Upper lobe of left lung (tissue), 6 donors: ENCODE data around the gene PPP1R2. TPM values are rescaled to one million over a fixed set of nuclear protein-coding genes. Genes with fewer than 3 reads are reported as not detected.
"Not testable (repeated sequence)": the region's sequence is repeated elsewhere in the genome, so short reads cannot be mapped to it uniquely, and the experiment has no call there.

Source experiments
- ATAC-seq, 2 donors: fragments of 200-7000 bp; cut with Tn5 transposase; one replicate each; pipeline ENCODE4 v1.9.1; 2022; ENCODE audit warnings: mild to moderate bottlenecking in 2 of 2, moderate library complexity in 2 of 2; ENCODE audit not compliant: low FRiP score in 2 of 2
- DNase-seq, 2 donors: peaks; one replicate each; pipeline ENCODE4 v3.0.0-alpha.2; 2019 to 2020
- H3K27ac ChIP-seq, 4 donors: fragments of 200-600 bp; sonication (generic); one replicate each; pipeline ENCODE4 v1.5.1; 2016 to 2019
- H3K27me3 ChIP-seq, 4 donors: fragments of 200-600 bp; sonication (generic); one replicate each; pipeline ENCODE4 v1.5.1; 2017 to 2019
- H3K36me3 ChIP-seq, 4 donors: fragments of 200-600 bp; sonication (generic); one replicate each; pipeline ENCODE4 v1.5.1; 2016 to 2019
- H3K4me1 ChIP-seq, 4 donors: fragments of 200-600 bp; sonication (generic); one replicate each; pipeline ENCODE4 v1.5.1; 2018 to 2019
- H3K4me3 ChIP-seq, 4 donors: fragments of 200-600 bp; sonication (generic); one replicate each; pipeline ENCODE4 v1.5.1; 2017 to 2019; ENCODE audit warnings: mild to moderate bottlenecking in 2 of 4, moderate library complexity in 1 of 4
- H3K9me3 ChIP-seq, 4 donors: fragments of 200-600 bp; sonication (generic); one replicate each; pipeline ENCODE4 v1.5.1; 2018 to 2019
- EP300 ChIP-seq, 4 donors: sonication (generic); formaldehyde crosslinking; IDR thresholded peaks; one replicate each; pipeline ENCODE4 v1.5.1; 2017; ENCODE audit warnings: antibody characterized with exemption in 4 of 4, control low read depth in 2 of 4
- POLR2A ChIP-seq, 4 donors: fragments of 450-650 bp; IDR thresholded peaks; one replicate each; pipeline ENCODE4 v1.5.1; 2016 to 2017; ENCODE audit warnings: antibody characterized with exemption in 4 of 4, mild to moderate bottlenecking in 2 of 4
- POLR2AphosphoS5 ChIP-seq, 2 donors: sonication (generic); formaldehyde crosslinking; IDR thresholded peaks; one replicate each; pipeline ENCODE4 v1.5.1; 2017; ENCODE audit warnings: antibody characterized with exemption in 2 of 2
- WGBS, 2 donors: methylation state at CpG; one replicate each; pipeline ENCODE4 v1.1.5; 2017 to 2018; 5-methylcytosine and 5-hydroxymethylcytosine counted together
- total RNA-seq, 6 donors: library from RNA; depleted of rRNA in 4 of 6; stranded (reverse); fragments of >200 nt in 4 of 6; gene quantifications; one replicate each; pipeline versions ENCODE4 v1.1.0 to v1.2.1, GENCODE V29; 2016 to 2021
- TF ChIP-seq, protein P1 (sequence below), 6 experiments: fragments of 450-650 bp in 4 of 6; fragments of 200-600 bp in 2 of 6; sonication (generic) in 2 of 6; IDR thresholded peaks; one replicate each; pipeline ENCODE4 v1.5.1; 2016 to 2019; ENCODE audit warnings: antibody characterized with exemption in 6 of 6
- donor health status: DM: no; HTN: no; CAD: no; lungs with moderate emphysema.
- donor health status: DM: no; HTN: yes; CAD: no; lungs with severe emphysema.

Gene PPP1R2
- total RNA-seq: 100 to 1,000 TPM in 2 of 6 donors, 10 to 100 TPM in 4; 38.5 to 170 (median 61.2) TPM

DNA sequence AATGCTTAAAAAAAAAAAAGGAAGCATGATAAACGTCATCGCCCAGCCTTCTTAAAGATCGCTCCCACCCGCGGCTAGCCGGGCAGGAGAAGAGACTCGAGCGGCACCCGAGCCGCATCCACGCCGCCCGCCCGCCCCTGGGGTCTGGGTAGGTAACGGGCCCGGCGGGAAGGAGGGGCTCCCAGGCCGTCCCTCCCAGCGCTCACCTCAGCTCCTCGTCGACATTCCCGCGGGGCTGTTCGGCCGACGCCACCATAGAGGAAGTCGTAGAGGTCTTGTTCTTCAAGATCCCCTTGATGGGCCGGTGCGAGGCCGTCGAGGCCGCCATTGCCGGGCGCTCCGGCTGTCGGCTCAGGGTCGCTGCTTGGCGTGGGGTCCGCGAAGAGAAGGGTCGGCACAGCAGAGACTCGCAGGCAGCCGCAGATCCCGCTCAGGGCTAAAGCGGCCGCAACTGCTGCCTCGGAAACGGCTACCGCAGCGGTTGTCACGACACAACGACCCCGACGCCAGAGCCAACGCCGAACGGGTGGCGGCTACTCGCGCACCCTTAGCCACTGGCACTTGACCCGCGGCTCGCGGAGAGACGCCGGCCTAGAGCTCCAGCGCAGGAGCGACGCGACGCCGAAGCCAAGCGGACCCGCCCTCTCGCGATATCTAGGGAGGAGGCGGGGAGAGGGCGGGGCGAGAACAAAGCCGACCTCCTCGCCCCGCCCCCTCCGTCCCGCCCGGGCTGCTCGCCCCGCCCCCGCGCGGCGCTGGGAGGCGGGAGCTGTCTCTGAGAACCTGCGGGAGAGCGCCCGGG, at the start of gene PPP1R2:
PPP1R2 (minus strand) TSS at position 628 of the 802 bp plus-strand sequence; CDS start at position 328, 300 bp downstream.
- H3K4me3 ChIP-seq: peak within 1 kb of the TSS; percentile 79 to 84 (median 82)
- no peaks in the 10 kb centered on the region for H3K9me3 ChIP-seq
- H3K36me3 ChIP-seq: no peaks in the 10 kb centered on the region
- H3K27me3 ChIP-seq: no peaks in the 10 kb centered on the region
- TF ChIP-seq EP300 (IDR thresholded peaks at IDR 0.05) (peak in 1 of 4 donors; percentile 58), POLR2AphosphoS5 (IDR thresholded peaks at IDR 0.05) (peak; percentile 95 to 99), POLR2A (IDR thresholded peaks at IDR 0.05) (peak; percentile 44 to 98 (median 96))
- TF ChIP-seq, protein P1, sequence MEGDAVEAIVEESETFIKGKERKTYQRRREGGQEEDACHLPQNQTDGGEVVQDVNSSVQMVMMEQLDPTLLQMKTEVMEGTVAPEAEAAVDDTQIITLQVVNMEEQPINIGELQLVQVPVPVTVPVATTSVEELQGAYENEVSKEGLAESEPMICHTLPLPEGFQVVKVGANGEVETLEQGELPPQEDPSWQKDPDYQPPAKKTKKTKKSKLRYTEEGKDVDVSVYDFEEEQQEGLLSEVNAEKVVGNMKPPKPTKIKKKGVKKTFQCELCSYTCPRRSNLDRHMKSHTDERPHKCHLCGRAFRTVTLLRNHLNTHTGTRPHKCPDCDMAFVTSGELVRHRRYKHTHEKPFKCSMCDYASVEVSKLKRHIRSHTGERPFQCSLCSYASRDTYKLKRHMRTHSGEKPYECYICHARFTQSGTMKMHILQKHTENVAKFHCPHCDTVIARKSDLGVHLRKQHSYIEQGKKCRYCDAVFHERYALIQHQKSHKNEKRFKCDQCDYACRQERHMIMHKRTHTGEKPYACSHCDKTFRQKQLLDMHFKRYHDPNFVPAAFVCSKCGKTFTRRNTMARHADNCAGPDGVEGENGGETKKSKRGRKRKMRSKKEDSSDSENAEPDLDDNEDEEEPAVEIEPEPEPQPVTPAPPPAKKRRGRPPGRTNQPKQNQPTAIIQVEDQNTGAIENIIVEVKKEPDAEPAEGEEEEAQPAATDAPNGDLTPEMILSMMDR (IDR thresholded peaks at IDR 0.05): peak in 1 of 6 experiments; percentile 29
- DNase-seq (peak; percentile 93 to 97), ATAC-seq (peak; percentile 98)
- peak within 1 kb of the TSS; percentile 93 to 98 (median 98) for H3K27ac ChIP-seq
- 0 to 1% methylated on average over 16 to 33 of the region's 95 CpGs for WGBS, 2 donors
- H3K4me1 ChIP-seq: peaks cover 35 to 61% (median 38%) of the 10 kb centered on the region in 4 donors

DNA sequence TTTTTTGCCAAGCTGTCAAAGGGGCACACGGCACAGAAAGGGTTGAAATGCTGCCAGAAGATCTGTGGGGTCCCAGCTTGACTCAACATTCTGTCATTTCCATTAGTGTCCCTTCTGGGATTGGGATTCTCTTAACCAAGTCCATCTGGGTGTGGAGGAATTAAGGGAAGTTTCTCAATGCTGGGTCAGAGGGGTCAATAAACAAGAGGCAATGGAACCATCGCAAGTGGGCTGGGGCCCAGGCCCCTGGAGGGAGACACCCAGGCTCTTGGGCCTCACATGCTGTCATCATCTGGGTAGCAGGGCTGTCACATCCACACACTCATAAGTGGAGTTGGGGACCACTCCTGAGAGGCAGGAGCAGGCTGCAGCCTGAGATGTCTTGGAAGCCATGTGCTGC, 48.7 kb upstream of the PPP1R2 start:
- DNase-seq: no peak
- Histone ChIP-seq H3K4me3 (no peak overlapping the region), H3K27ac (peak overlapping the region in 1 of 4 donors; percentile 19), H3K27me3 (no peaks in the 10 kb centered on the region), H3K9me3 (no peaks in the 10 kb centered on the region), H3K36me3 (no peaks in the 10 kb centered on the region), H3K4me1 (peaks cover 0 to 6% (median 3%) of the 10 kb centered on the region in 4 donors)
- ATAC-seq: no peak
- WGBS, 2 donors: 63 to 66% methylated on average over 1 to 2 of the region's 2 CpGs
- TF ChIP-seq POLR2A (IDR thresholded peaks at IDR 0.05) (no peak), EP300 (IDR thresholded peaks at IDR 0.05) (no peak), POLR2AphosphoS5 (IDR thresholded peaks at IDR 0.05) (no peak)
- TF ChIP-seq, protein P1 (IDR thresholded peaks at IDR 0.05): no peak

GRCh38 chr3:195591220-195591619, 48.1 kb upstream of the PPP1R2 start:
- H3K27me3 ChIP-seq: no peaks in the 10 kb centered on the region
- H3K36me3 ChIP-seq: no peaks in the 10 kb centered on the region
- H3K4me1 ChIP-seq: peaks cover 0 to 6% (median 3%) of the 10 kb centered on the region in 4 donors
- WGBS, 2 donors: 66 to 70% methylated on average over 5 to 6 of the region's 6 CpGs
- TF ChIP-seq POLR2A (IDR thresholded peaks at IDR 0.05) (no peak), POLR2AphosphoS5 (IDR thresholded peaks at IDR 0.05) (no peak), EP300 (IDR thresholded peaks at IDR 0.05) (no peak)
- TF ChIP-seq, protein P1 (IDR thresholded peaks at IDR 0.05): no peak
- no peak for DNase-seq
- H3K9me3 ChIP-seq: no peaks in the 10 kb centered on the region
- ATAC-seq: no peak
- peak overlapping the region in 1 of 4 donors; percentile 26 for H3K27ac ChIP-seq
- H3K4me3 ChIP-seq: no peak overlapping the region

GRCh38 chr3:195590381-195590780, 47.3 kb upstream of the PPP1R2 start:
- H3K4me3 ChIP-seq, ATAC-seq, DNase-seq, H3K36me3 ChIP-seq, H3K27ac ChIP-seq, H3K4me1 ChIP-seq, H3K27me3 ChIP-seq, H3K9me3 ChIP-seq: not testable (repeated sequence)
- 92 to 100% methylated on average over 2 of the region's 2 CpGs for WGBS, 2 donors

DNA sequence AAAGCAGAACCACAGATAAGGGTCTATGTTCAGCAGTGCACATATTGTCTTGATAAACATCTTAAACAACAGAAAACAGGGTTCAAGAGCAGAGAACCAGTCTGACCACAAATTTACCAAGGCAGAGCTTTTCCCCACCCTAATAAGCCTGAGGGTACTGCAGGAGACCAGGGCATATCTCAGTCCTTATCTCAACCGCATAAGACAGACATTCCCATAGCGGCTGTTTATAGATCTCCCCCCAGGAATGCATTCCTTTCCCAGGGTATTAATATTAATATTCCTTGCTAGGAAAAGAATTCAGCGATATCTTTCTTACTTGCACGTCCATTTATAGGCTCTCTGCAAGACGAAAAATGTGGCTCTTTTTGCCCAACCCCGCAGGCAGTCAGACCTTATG, 46.7 kb upstream of the PPP1R2 start:
- DNase-seq, H3K9me3 ChIP-seq, H3K4me3 ChIP-seq, H3K27ac ChIP-seq, H3K27me3 ChIP-seq, H3K36me3 ChIP-seq, ATAC-seq: not testable (repeated sequence)
- H3K4me1 ChIP-seq: peaks cover 0 to 10% (median 3%) of the 10 kb centered on the region in 4 donors
- WGBS, 2 donors: 54 to 64% methylated on average over 6 of the region's 6 CpGs
